OCI-M2 (cell line): ENCODE results near the gene LMOD1.
"Not testable (repeated sequence)": the region's sequence is repeated elsewhere in the genome, so short reads cannot be mapped to it uniquely, and the experiment has no call there.

Source experiments
- DNase-seq: peaks from one replicate; lab custom pipeline; 2025; ENCODE audit not compliant: unreplicated experiment; lab: John Stamatoyannopoulos, UW

The LMOD1 gene

GRCh38 chr1:201917362-201918033 is 28.9 kb downstream of the LMOD1 start:
- DNase-seq = no peak

GRCh38 chr1:201916649-201917249 is 29.6 kb downstream of the LMOD1 start:
- no peak for DNase-seq

DNA sequence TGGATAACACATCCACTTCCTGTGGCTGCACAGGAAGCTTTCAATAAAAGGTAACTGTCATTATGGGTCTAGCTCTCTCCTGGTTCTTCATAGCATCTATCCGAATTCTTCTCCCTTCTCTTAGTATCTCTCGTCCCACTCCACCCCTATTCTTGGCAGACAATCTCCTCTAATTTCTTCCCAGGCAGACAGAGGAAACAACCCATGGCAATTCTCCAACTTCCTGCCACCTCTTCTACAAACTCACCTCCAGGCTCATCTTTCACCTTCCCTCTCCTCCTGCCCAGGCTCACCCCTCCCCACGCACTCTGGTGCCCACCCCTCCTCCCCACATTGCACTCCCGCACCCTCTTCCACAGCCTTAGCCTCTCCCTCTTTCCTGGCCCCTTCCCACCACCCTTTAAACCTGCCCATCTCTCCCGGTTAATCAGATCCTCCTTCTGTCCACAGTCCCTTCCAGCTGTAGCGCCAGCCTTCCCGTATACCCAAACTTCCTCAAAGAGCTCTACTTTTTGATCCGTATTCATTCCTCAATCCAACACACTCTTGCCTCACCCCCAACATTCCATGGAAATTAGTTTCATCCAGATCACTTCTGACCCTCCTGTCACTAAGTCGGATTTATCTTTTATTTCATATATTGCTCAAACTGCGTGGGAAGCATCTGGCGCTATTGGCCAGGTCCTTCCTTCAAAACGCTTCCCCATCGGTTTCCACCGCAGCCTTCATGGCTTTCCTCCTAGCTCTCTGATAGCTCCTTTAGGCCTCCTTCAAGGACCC is 31.7 kb downstream of the LMOD1 start:
- no peak for DNase-seq

- DNase-seq = no peak
Observed at GRCh38 chr1:201912832-201913231, 33.5 kb downstream of the LMOD1 start.

DNA sequence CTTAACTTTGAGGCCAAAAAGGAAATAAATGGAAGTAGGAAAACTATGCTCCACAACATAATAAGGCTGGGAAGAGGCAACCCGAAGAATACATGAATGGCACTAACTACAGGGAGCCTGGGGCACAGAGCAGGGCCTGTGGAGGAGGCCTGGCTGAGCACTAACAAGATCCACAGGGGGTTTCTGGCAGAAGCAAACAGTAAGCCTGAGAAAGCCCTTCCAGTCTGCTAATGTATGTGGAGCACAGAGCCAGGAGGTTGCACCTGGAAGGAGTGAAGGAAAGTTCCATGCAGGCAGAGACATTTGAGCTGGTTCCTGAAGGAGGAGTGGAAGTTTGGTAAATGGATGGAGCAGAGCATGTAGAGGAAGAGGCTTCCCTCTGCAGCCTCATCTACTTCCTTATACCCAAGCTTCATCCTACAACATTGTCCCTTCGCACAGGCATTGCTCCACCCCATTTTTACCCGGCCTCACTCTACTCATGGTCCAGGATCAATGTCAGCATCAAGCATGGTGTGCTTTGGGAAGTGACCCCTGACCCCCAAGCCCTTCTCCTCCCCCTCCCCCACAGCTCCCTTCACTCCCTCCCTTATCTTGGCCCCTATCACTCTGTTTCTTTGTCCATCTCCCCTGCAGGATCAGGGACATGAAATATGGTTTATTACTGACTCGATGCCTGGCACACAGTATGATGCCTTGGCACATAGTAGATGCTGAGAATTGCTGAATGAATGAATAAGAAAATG is 34.3 kb downstream of the LMOD1 start:
- no peak for DNase-seq

DNA sequence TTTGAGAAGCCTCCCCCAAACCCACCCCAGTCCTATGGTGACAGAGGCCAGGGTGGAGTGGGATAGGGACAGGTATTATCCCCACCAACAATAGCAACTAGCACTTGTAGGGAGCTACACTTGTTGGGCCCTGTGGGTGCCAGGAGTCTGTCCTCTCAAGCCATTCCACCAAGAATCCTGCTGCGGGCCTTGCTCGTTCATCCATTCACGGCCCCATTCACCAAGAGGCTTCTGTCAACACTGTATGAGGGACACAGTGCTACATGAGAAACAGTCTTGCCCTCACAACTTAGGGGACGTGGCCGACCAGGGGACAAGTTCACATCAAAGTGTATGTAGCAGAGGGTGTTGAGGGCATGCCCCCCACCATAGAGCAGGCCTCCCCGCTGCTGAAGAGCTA is 38.7 kb downstream of the LMOD1 start:
- no peak for DNase-seq

- no peak for DNase-seq
Observed at GRCh38 chr1:201906336-201906735, 40.0 kb downstream of the LMOD1 start.

- no peak for DNase-seq
Observed at GRCh38 chr1:201905234-201905890, 41.0 kb downstream of the LMOD1 start.

DNA sequence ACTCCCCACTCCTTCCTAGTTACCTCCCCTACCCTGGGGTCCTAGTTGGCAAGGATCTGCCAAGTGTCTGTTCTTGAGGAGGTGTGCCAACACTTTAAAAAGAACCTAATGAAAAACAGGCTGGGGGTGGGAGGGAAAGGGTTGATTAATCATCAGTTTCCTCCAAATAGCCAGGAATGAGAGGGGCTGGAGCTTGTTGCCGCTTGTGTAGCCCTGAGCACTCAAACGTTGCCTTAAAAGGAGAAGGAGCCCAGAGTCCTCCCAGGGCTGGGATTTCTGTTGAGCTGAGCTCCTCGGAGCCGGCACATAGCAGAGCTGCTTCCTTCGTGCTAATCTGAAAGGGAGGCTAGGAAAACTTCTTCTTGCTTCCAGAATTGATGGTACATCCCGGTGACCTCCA is 41.8 kb downstream of the LMOD1 start:
- DNase-seq = no peak

GRCh38 chr1:201903135-201903534 is 43.2 kb downstream of the LMOD1 start:
- no peak for DNase-seq

DNA sequence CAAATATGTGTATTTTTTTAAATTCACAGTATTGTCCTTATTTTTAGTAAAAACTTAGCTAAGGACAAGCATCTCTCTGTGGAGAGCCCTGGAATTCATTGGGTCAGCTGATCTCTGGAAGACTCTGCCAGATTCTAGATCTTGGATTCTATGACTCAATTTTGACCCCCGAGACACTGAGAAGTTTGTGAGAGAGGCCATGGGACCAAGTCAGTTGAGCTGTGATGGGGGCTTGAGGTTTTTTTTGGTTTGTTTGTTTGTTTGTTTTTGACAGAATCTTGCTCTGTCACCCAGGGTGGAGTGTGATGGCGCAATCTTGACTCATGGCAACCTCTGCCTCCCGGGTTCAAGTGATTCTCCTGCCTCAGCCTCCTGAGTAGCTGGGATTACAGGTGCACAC is 44.1 kb downstream of the LMOD1 start:
- DNase-seq = no peak

DNA sequence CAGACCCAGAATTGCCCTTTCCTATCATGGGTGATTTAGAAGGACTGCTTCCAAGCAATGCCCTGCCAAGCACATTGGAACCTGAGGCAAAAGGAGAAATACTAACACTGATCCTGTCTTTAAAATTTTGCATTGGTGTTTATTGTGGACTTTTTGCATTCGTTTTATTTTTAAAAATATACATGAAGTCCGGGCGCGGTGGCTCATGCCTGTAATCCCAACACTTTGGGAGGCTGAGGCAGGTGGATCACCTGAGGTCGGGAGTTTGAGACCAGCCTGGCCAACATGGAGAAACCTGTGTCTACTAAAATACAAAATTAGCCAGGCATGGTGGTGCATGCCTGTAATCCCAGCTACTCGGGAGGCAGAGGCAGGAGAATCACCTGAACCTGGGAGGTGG is 45.3 kb downstream of the LMOD1 start:
- DNase-seq = not testable (repeated sequence)

DNA sequence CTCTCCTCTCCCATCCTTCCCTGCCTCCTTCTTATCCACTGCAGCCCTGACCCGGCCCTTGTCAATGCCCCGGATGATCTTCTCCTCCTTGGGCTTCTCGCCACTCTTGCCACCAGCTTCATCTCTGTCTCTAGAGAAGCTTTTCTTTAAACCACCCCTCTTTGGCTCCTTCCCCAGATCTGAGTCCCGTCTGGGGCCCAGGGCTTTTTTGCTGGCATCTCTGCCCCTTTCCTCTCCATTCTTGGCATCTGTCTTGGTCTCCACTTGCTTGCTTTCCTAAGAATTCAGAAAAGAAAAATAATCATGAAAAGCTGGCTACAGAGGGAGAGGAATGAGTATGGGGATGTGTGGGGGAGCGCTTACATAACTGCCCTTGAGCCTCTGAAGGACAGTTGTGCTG is 45.9 kb downstream of the LMOD1 start:
- no peak for DNase-seq

DNA sequence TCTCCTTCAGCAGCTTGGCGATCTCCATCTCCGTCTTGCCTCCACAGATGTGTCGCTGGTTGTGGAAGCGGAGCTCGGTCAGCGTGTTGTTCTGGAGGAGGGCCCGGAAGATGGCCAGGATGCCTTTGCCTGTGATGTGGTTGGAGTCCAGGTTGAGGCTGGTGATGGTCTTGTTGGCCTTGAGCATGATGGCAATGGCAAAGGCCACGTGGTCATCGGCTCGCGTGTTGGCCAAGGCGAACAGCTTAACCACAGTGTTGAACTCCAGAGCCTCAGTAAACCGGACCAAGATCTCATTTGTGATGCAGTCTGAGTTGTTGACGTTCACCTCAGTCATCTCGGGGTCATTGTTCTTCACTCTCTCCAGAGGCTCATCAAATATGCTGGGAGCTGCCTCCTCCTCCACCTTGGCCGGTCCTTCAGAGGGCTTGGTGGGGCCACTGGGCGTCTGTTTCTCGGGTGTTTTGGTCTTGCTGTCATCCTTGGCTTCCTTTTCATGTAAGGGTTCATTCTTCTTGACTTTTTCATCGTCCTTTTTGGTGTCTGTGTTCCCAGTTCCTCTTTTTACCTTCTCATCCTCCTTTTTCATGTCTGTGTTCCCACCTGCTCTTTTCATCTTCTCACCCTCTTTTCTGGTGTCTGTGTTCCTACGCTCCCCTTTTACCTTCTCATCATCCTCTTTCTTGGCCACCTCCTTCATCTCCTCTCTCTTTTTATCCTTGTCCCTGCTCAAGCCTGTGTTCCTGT is 46.5 kb downstream of the LMOD1 start:
- no peak for DNase-seq

DNA sequence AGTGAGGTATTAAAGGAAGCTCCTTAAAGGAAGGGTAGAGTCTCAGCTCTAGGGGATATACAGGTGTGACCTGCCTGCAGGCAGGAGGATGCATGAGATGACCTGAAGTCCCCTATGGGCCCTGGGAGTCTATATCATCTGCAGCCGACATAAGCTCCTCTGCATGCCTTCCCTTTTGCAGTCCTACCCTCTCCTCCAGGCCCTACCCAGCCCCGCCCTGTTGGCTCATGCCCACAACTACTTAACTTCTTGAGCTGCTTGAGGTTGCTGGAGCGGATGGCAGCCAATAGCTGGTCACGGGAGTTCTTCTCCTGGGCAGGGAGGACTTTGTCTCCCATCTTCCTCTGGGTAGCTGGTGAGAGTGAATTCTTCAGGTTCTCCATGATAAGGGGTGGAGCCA is 47.4 kb downstream of the LMOD1 start:
- DNase-seq = no peak

GRCh38 chr1:201898240-201898894 is 48.0 kb downstream of the LMOD1 start:
- no peak for DNase-seq

GRCh38 chr1:201896951-201897391 is 49.4 kb downstream of the LMOD1 start:
- no peak for DNase-seq

GRCh38 chr1:201895913-201896807 is 50.2 kb downstream of the LMOD1 start:
- DNase-seq = peak; percentile 41
